Small intestine (tissue), 7 donors: ENCODE results near the gene CDH15. TPM values are rescaled to one million over a fixed set of nuclear protein-coding genes. Genes with fewer than 3 reads are reported as not detected.

ENCODE experiments used
- DNase-seq, 2 donors: peaks; one replicate each; pipeline versions ENCODE4 v3.0.0 to v3.0.0-alpha.2; 2013
- FAIRE-seq: peaks from 2 replicates; lab custom pipeline; 2012; peaks lifted over from hg19 to GRCh38; lab: Jason Lieb, UNC
- H3K27ac ChIP-seq, 3 donors: one replicate each; pipeline ENCODE4 v1.5.1; 2013; ENCODE audit warnings: low read length in 2 of 3, mild to moderate bottlenecking in 2 of 3, control low read depth in 1 of 3, inconsistent platforms in 1 of 3, low read depth in 1 of 3, moderate library complexity in 1 of 3
- H3K27me3 ChIP-seq, 3 donors: one replicate each; pipeline ENCODE4 v1.6.1; 2013; ENCODE audit warnings: low read length in 3 of 3, inconsistent platforms in 1 of 3; ENCODE audit not compliant: control insufficient read depth in 3 of 3, insufficient read depth in 3 of 3
- H3K36me3 ChIP-seq, 3 donors: one replicate each; pipeline ENCODE4 v1.6.1; 2013; ENCODE audit warnings: low read length in 3 of 3, inconsistent platforms in 1 of 3, low read depth in 1 of 3, mild to moderate bottlenecking in 1 of 3, moderate library complexity in 1 of 3; ENCODE audit not compliant: control insufficient read depth in 3 of 3, insufficient read depth in 2 of 3
- H3K4me1 ChIP-seq, 3 donors: one replicate each; pipeline ENCODE4 v1.6.1; 2013; ENCODE audit warnings: low read length in 2 of 3, inconsistent platforms in 1 of 3, low read depth in 1 of 3, mild to moderate bottlenecking in 1 of 3, moderate library complexity in 1 of 3; ENCODE audit not compliant: control insufficient read depth in 3 of 3, insufficient read depth in 2 of 3
- H3K4me3 ChIP-seq, 3 donors: one replicate each; pipeline ENCODE4 v1.5.1; 2013; ENCODE audit warnings: low read length in 3 of 3, control low read depth in 1 of 3, inconsistent platforms in 1 of 3, low read depth in 1 of 3, mild to moderate bottlenecking in 1 of 3, moderate library complexity in 1 of 3
- H3K9me3 ChIP-seq, 2 donors: one replicate each; pipeline ENCODE4 v1.6.1; 2013; ENCODE audit warnings: low read depth in 1 of 2, low read length in 1 of 2; ENCODE audit not compliant: control insufficient read depth in 2 of 2, insufficient read depth in 1 of 2
- WGBS, 3 donors: extraction: QIAGEN DNeasy Blood & Tissue Kit; methylation state at CpG; one replicate each; pipeline ENCODE4 v1.1.7; 2013; 5-methylcytosine and 5-hydroxymethylcytosine counted together
- polyA plus RNA-seq, 4 donors: library from polyadenylated mRNA; stranded (reverse) in 3 of 4; unstranded in 1 of 4; fragments of 200-250 nt in 3 of 4; fragments of 120-200 nt in 1 of 4; gene quantifications; one replicate each; pipeline versions ENCODE4 v1.2.1 to v1.2.3, GENCODE V29; 2013
- donor health status: healthy with polysubstance abuse.
- donor health status: control.
- donor health status: control.
- donor health status: Bipolar disorder and iron deficiency.
- donor health status: healthy.

The CDH15 gene
- polyA plus RNA-seq, 4 donors = 0.04 to 0.66 TPM; not detected in 2

- Histone ChIP-seq H3K9me3 (no peaks in the 10 kb centered on the region), H3K4me3 (no peak overlapping the region), H3K27ac (no peak overlapping the region), H3K36me3 (no peaks in the 10 kb centered on the region), H3K4me1 (peaks cover 0 to 7% (median 0%) of the 10 kb centered on the region in 3 donors), H3K27me3 (peaks cover 0 to 29% (median 0%) of the 10 kb centered on the region in 3 donors)
- no peak for DNase-seq
- WGBS, 3 donors = 63 to 92% (median 89%) methylated on average over 6 to 9 of the region's 9 CpGs
- no peak for FAIRE-seq
These were observed 5.2 kb downstream of the CDH15 start for GRCh38 chr16:89176717-89177116.

GRCh38 chr16:89177501-89177900, 6.0 kb downstream of the CDH15 start:
- no peak for FAIRE-seq
- peaks cover 0 to 22% (median 0%) of the 10 kb centered on the region in 3 donors for H3K27me3 ChIP-seq
- 65 to 77% (median 68%) methylated on average over 9 to 12 of the region's 12 CpGs for WGBS, 3 donors

GRCh38 chr16:89178453-89179147, 7.1 kb downstream of the CDH15 start:
- DNase-seq = no peak
- peaks cover 0 to 16% (median 0%) of the 10 kb centered on the region in 3 donors for H3K27me3 ChIP-seq
- 59 to 76% (median 71%) methylated on average over 23 to 24 of the region's 24 CpGs for WGBS, 3 donors

More at GRCh38 chr16:89177501-89177900, 6.0 kb downstream of the CDH15 start:
- DNase-seq = no peak
- Histone ChIP-seq H3K36me3 (no peaks in the 10 kb centered on the region), H3K9me3 (no peaks in the 10 kb centered on the region), H3K4me3 (no peak overlapping the region), H3K4me1 (peaks cover 0 to under 1% (median 0%) of the 10 kb centered on the region in 3 donors), H3K27ac (no peak overlapping the region)

GRCh38 chr16:89179148-89179484, 7.6 kb downstream of the CDH15 start:
- no peaks in the 10 kb centered on the region for H3K36me3 ChIP-seq
- H3K9me3 ChIP-seq = no peaks in the 10 kb centered on the region
- FAIRE-seq (no peak), DNase-seq (no peak)
- no peak overlapping the region for H3K4me3 ChIP-seq
- H3K27ac ChIP-seq = no peak overlapping the region
- 71 to 88% (median 78%) methylated on average over 15 to 19 of the region's 19 CpGs for WGBS, 3 donors
- peaks cover 0 to 16% (median 0%) of the 10 kb centered on the region in 3 donors for H3K27me3 ChIP-seq
- H3K4me1 ChIP-seq = no peaks in the 10 kb centered on the region

More at GRCh38 chr16:89178453-89179147, 7.1 kb downstream of the CDH15 start:
- FAIRE-seq = no peak
- no peak overlapping the region for H3K27ac ChIP-seq
- H3K36me3 ChIP-seq = no peaks in the 10 kb centered on the region
- no peaks in the 10 kb centered on the region for H3K4me1 ChIP-seq
- no peaks in the 10 kb centered on the region for H3K9me3 ChIP-seq
- no peak overlapping the region for H3K4me3 ChIP-seq

- WGBS, 3 donors = 83 to 84% (median 84%) methylated on average over 21 to 25 of the region's 25 CpGs
- Histone ChIP-seq H3K9me3 (no peaks in the 10 kb centered on the region), H3K4me3 (no peak overlapping the region), H3K36me3 (no peaks in the 10 kb centered on the region), H3K27ac (no peak overlapping the region), H3K4me1 (no peaks in the 10 kb centered on the region), H3K27me3 (peaks cover 0 to 15% (median 0%) of the 10 kb centered on the region in 3 donors)
- FAIRE-seq (no peak), DNase-seq (no peak)
These were observed 8.2 kb downstream of the CDH15 start for GRCh38 chr16:89179656-89180315.

GRCh38 chr16:89183463-89183862, 11.9 kb downstream of the CDH15 start:
- FAIRE-seq (no peak), DNase-seq (no peak)
- H3K27me3 ChIP-seq = peaks cover 0 to 13% (median 0%) of the 10 kb centered on the region in 3 donors
- H3K27ac ChIP-seq = no peak overlapping the region
- WGBS, 3 donors = 20 to 41% (median 27%) methylated on average over 13 of the region's 13 CpGs
- H3K9me3 ChIP-seq = no peaks in the 10 kb centered on the region
- no peaks in the 10 kb centered on the region for H3K4me1 ChIP-seq
- H3K4me3 ChIP-seq = no peak overlapping the region
- no peaks in the 10 kb centered on the region for H3K36me3 ChIP-seq

GRCh38 chr16:89183975-89184676, 12.6 kb downstream of the CDH15 start:
- no peak overlapping the region for H3K4me3 ChIP-seq
- no peaks in the 10 kb centered on the region for H3K4me1 ChIP-seq
- H3K9me3 ChIP-seq = no peaks in the 10 kb centered on the region
- H3K27ac ChIP-seq = no peak overlapping the region
- DNase-seq = no peak
- H3K36me3 ChIP-seq = no peaks in the 10 kb centered on the region
- FAIRE-seq = no peak
- 60 to 71% (median 61%) methylated on average over 25 to 26 of the region's 26 CpGs for whole genome bisulfite sequencing, 3 donors
- peaks cover 0 to 13% (median 0%) of the 10 kb centered on the region in 3 donors for H3K27me3 ChIP-seq

GRCh38 chr16:89184677-89184932, 13.1 kb downstream of the CDH15 start:
- DNase-seq = no peak
- H3K36me3 ChIP-seq = no peaks in the 10 kb centered on the region
- WGBS, 3 donors = 55 to 78% (median 61%) methylated on average over 9 of the region's 9 CpGs
- no peaks in the 10 kb centered on the region for H3K9me3 ChIP-seq
- no peaks in the 10 kb centered on the region for H3K4me1 ChIP-seq
- no peak for FAIRE-seq
- peaks cover 0 to 13% (median 0%) of the 10 kb centered on the region in 3 donors for H3K27me3 ChIP-seq
- no peak overlapping the region for H3K4me3 ChIP-seq
- H3K27ac ChIP-seq = no peak overlapping the region
